GM12878 (cell line): ENCODE results near the gene RFC4. TPM values are rescaled to one million over a fixed set of nuclear protein-coding genes. Genes with fewer than 3 reads are reported as not detected.

ENCODE experiments used
- ATAC-seq: fragments of 200-7000 bp; cut with Tn5 transposase; 3 replicates; pipeline ENCODE4 v1.9.1; 2020; ENCODE audit warnings: mild to moderate bottlenecking, moderate library complexity
- BruUV-seq: library from RNA; stranded (reverse); fragments of 400-500 nt; replicated peaks from 2 replicates; lab custom pipeline; 2021; lab: Mats Ljungman, UMichigan
- CTCF ChIA-PET: fragments of 300-600 bp; sonication (Branson Sonifier 250); formaldehyde crosslinking; extraction: SDS; loops from one replicate; lab custom pipeline; 2021; ENCODE audit warnings: inconsistent platforms; lab: Yijun Ruan, JAX
- POLR2A ChIA-PET: fragments of 350-600 bp; formaldehyde crosslinking; extraction: SDS; loops from one replicate; lab custom pipeline; 2021; ENCODE audit warnings: inconsistent platforms; lab: Charles Lee
- RAD21 ChIA-PET: fragments of 300-600 bp; sonication (Branson Sonifier 250); formaldehyde crosslinking; loops from one replicate; lab custom pipeline; 2023; ENCODE audit warnings: antibody characterized with exemption; ENCODE audit not compliant: unreplicated experiment; lab: Charles Lee
- SMC1A ChIA-PET: fragments of 300-600 bp; sonication (Branson Sonifier 250); formaldehyde crosslinking; loops from one replicate; lab custom pipeline; 2023; ENCODE audit not compliant: unreplicated experiment, uncharacterized antibody; lab: Charles Lee
- DNase-seq: peaks from one replicate; pipeline ENCODE4 v3.0.0-alpha.2; 2011; ENCODE audit warnings: low read depth, low spot score
- FAIRE-seq: peaks from 3 replicates; lab custom pipeline; 2011; peaks lifted over from hg19 to GRCh38; lab: Jason Lieb, UNC
- H2AFZ ChIP-seq: 2 replicates; pipeline ENCODE4 v1.6.0; 2011; ENCODE audit warnings: low read depth, low read length, control low read depth; ENCODE audit not compliant: control insufficient read depth
- H3K27ac ChIP-seq: 2 replicates; pipeline ENCODE4 v1.5.1; 2011; ENCODE audit warnings: control low read depth; ENCODE audit not compliant: control insufficient read depth, insufficient read depth
- H3K27me3 ChIP-seq, 2 experiments: replicated peaks in 1 of 2; 2 replicates each; pipeline versions ENCODE4 v1.6.0 to v1.6.1; 2011; ENCODE audit warnings: low read length in 1 of 2; ENCODE audit not compliant: control insufficient read depth in 2 of 2, insufficient read depth in 2 of 2
- H3K36me3 ChIP-seq, 2 experiments: 2 replicates each; pipeline ENCODE4 v1.5.1; 2011; ENCODE audit warnings: low read length in 1 of 2; ENCODE audit not compliant: control insufficient read depth in 2 of 2, insufficient read depth in 2 of 2
- H3K4me1 ChIP-seq: 2 replicates; pipeline ENCODE4 v1.6.1; 2011; ENCODE audit warnings: mild to moderate bottlenecking, low read length, moderate library complexity, mixed read lengths; ENCODE audit not compliant: control insufficient read depth, insufficient read depth
- H3K4me2 ChIP-seq: 2 replicates; pipeline ENCODE4 v1.6.0; 2011; ENCODE audit warnings: control low read depth; ENCODE audit not compliant: control insufficient read depth, insufficient read depth
- H3K4me3 ChIP-seq: fragments of 200-600 bp; sonication (generic); 2 replicates; pipeline ENCODE4 v1.5.1; 2016
- H3K79me2 ChIP-seq: 2 replicates; pipeline ENCODE4 v1.6.0; 2011; ENCODE audit warnings: low read length; ENCODE audit not compliant: control insufficient read depth, insufficient read depth
- H3K9ac ChIP-seq: 2 replicates; pipeline ENCODE4 v1.8.0; 2011; ENCODE audit warnings: low read length, control low read depth, mixed read lengths; ENCODE audit not compliant: control insufficient read depth, insufficient read depth
- H3K9me3 ChIP-seq: replicated peaks from 3 replicates; pipeline ENCODE4 v1.5.1; 2011; ENCODE audit warnings: mild to moderate bottlenecking, low read length; ENCODE audit not compliant: control insufficient read depth, insufficient read depth
- H4K20me1 ChIP-seq: 2 replicates; pipeline ENCODE4 v1.6.0; 2011; ENCODE audit not compliant: control insufficient read depth, insufficient read depth
- CBFB ChIP-seq: IDR thresholded peaks from 2 replicates; pipeline ENCODE4 v1.6.1; 2016; ENCODE audit warnings: antibody characterized with exemption, low read depth
- CEBPB ChIP-seq, 2 experiments: fragments of 150-350 bp in 1 of 2; IDR thresholded peaks; 2 replicates each; pipeline ENCODE4 v1.6.1; 2012 to 2014; ENCODE audit warnings: low read depth in 2 of 2, low read length in 2 of 2, borderline replicate concordance in 1 of 2, inconsistent platforms in 1 of 2
- CHD1 ChIP-seq: IDR thresholded peaks from 2 replicates; pipeline ENCODE4 v1.6.1; 2012; ENCODE audit warnings: low read depth, low read length, improper control_type of control experiment
- FOXK2 ChIP-seq: fragments of 450-650 bp; IDR thresholded peaks from 2 replicates; pipeline ENCODE4 v1.6.1; 2017; ENCODE audit warnings: mild to moderate bottlenecking, moderate library complexity
- FOXM1 ChIP-seq: IDR thresholded peaks from 2 replicates; pipeline ENCODE4 v1.6.1; 2012; ENCODE audit warnings: low read depth, mild to moderate bottlenecking, inconsistent platforms, low read length, moderate library complexity
- JUND ChIP-seq: IDR thresholded peaks from 2 replicates; pipeline ENCODE4 v1.6.1; 2012; ENCODE audit warnings: low read depth, mild to moderate bottlenecking, low read length, improper control_type of control experiment, moderate library complexity
- MTA3 ChIP-seq: IDR thresholded peaks from 2 replicates; pipeline ENCODE4 v1.6.1; 2012; ENCODE audit warnings: low read length, inconsistent platforms, borderline replicate concordance
- NFXL1 ChIP-seq: fragments of 450-650 bp; IDR thresholded peaks from 2 replicates; pipeline ENCODE4 v1.6.1; 2017; ENCODE audit warnings: antibody characterized with exemption, mild to moderate bottlenecking, borderline replicate concordance
- NR2C1 ChIP-seq: fragments of 450-650 bp; IDR thresholded peaks from 2 replicates; pipeline ENCODE4 v1.6.1; 2017; ENCODE audit warnings: antibody characterized with exemption, mild to moderate bottlenecking, moderate library complexity
- NR2C2 ChIP-seq: IDR thresholded peaks from 2 replicates; pipeline ENCODE4 v1.6.1; 2011; ENCODE audit warnings: borderline replicate concordance, low read depth; ENCODE audit not compliant: control insufficient read depth, insufficient read length
- POLR2AphosphoS2 ChIP-seq: IDR thresholded peaks from 2 replicates; pipeline ENCODE4 v1.6.1; 2011; ENCODE audit warnings: low read depth, mild to moderate bottlenecking, low read length, improper control_type of control experiment, moderate library complexity
- RBBP5 ChIP-seq: fragments of 200-600 bp; sonication (generic); conservative IDR thresholded peaks from 2 replicates; pipeline ENCODE4 v1.6.1; 2016
- STAT3 ChIP-seq: IDR thresholded peaks from 2 replicates; pipeline ENCODE4 v1.6.1; 2011; ENCODE audit warnings: low read depth, low read length, improper control_type of control experiment
- SUPT20H ChIP-seq: IDR thresholded peaks from 2 replicates; pipeline ENCODE4 v1.6.1; 2011; ENCODE audit warnings: low read depth, mild to moderate bottlenecking, low read length, moderate library complexity, borderline replicate concordance; ENCODE audit not compliant: control insufficient read depth
- TCF12 ChIP-seq: IDR thresholded peaks from 2 replicates; pipeline ENCODE4 v1.6.1; 2011; ENCODE audit warnings: low read depth, mild to moderate bottlenecking, low read length
- YY1 ChIP-seq: IDR thresholded peaks from 2 replicates; pipeline ENCODE4 v1.6.1; 2011; ENCODE audit warnings: low read depth, mild to moderate bottlenecking, low read length
- ZBED1 ChIP-seq: IDR thresholded peaks from 2 replicates; pipeline ENCODE4 v1.6.1; 2016; ENCODE audit warnings: borderline replicate concordance
- ZBTB33 ChIP-seq: fragments of 450-650 bp; IDR thresholded peaks from 2 replicates; pipeline ENCODE4 v1.6.1; 2017; ENCODE audit warnings: mild to moderate bottlenecking
- ZSCAN29 ChIP-seq: fragments of 450-650 bp; IDR thresholded peaks from 2 replicates; pipeline ENCODE4 v1.6.1; 2017; ENCODE audit warnings: mild to moderate bottlenecking, moderate library complexity
- ZZZ3 ChIP-seq: IDR thresholded peaks from 2 replicates; pipeline ENCODE4 v1.6.1; 2011; ENCODE audit warnings: low read depth; ENCODE audit not compliant: control insufficient read depth, insufficient read length
- WGBS: methylation state at CpG from one replicate; pipeline ENCODE4 v1.1.6; 2016; ENCODE audit warnings: low lambda C conversion rate; ENCODE audit not compliant: insufficient replicate concordance, insufficient coverage; ENCODE audit errors: missing lambda C conversion rate; 5-methylcytosine and 5-hydroxymethylcytosine counted together
- in situ Hi-C: fragments of 300-500 bp; cut with MboI; formaldehyde crosslinking; loops from 9 replicates; pipeline ENCODE4 v1.14.3; 2018; ENCODE audit warnings: mixed read lengths
- intact Hi-C: fragments of 100-400 bp; cut with micrococcal nuclease; formaldehyde crosslinking; loops from one replicate; pipeline ENCODE4 v1.14.2; 2022; ENCODE audit not compliant: unreplicated experiment
- polyA plus RNA-seq, 11 experiments: library from polyadenylated mRNA; depleted of rRNA in 4 of 11; unstranded in 6 of 11; stranded (reverse) in 5 of 11; fragments of >200 nt; fragmentation: Nextera tagmentation in 4 of 11; fragmentation: Illumina TruSeq in 1 of 11; extraction: Ambion mirVana in 4 of 11; extraction: Trizol in 1 of 11; gene quantifications; 1 replicate in 1 of 11; 2 replicates in 10 of 11; pipeline versions ENCODE4 v1.2.1 to v1.2.3, GENCODE V29; 2011 to 2016; ENCODE audit warnings: inconsistent platforms in 2 of 11, missing spikeins in 2 of 11, low read depth in 1 of 11
- total RNA-seq, 4 experiments: library from RNA; depleted of rRNA in 3 of 4; stranded (reverse); fragments of >200 nt in 3 of 4; fragmentation: Illumina TruSeq in 1 of 4; extraction: Trizol in 1 of 4; gene quantifications; 2 replicates each; pipeline versions ENCODE4 v1.2.1 to v1.2.3, GENCODE V29; 2013 to 2021

The RFC4 gene
- total and polyA plus RNA-seq, 10 of the 15 experiments (the other 5 are each of a cell fraction or from before 2014, with no cell fraction given) = 49.1 to 144 (median 112) TPM

GRCh38 chr3:186824430-186825139 is 18.3 kb upstream of the RFC4 start:
- Histone ChIP-seq H2AFZ (no peak overlapping the region), H3K4me2 (no peak overlapping the region), H4K20me1 (0 out of 2 replicates have a peak, but pooled peaks cover 4% of the 10 kb centered on the region), H3K27ac (no peak overlapping the region), H3K36me3 (no peaks in the 10 kb centered on the region), H3K79me2 (no peaks in the 10 kb centered on the region), H3K9ac (no peak overlapping the region), H3K9me3 (no peaks in the 10 kb centered on the region), H3K27me3 (peaks cover 6 to 20% of the 10 kb centered on the region in 2 experiments), H3K4me3 (no peak overlapping the region), H3K4me1 (no peaks in the 10 kb centered on the region)
- TF ChIP-seq ZSCAN29 = no peak
- TF ChIP-seq SUPT20H = no peak
- no peak for TF ChIP-seq JUND
- TF ChIP-seq NFXL1 = no peak
- no peak for TF ChIP-seq RBBP5
- no peak for TF ChIP-seq ZBED1
- TF ChIP-seq YY1 = no peak
- TF ChIP-seq NR2C1 = no peak
- no peak for TF ChIP-seq TCF12
- no peak for TF ChIP-seq FOXM1
- no peak for TF ChIP-seq STAT3
- no peak for TF ChIP-seq CHD1
- no peak for TF ChIP-seq ZBTB33
- TF ChIP-seq CBFB = no peak
- no peak for TF ChIP-seq CEBPB (IDR thresholded peaks at IDR 0.05; ENCODE audit: borderline replicate concordance in 1 of 2, low read depth in 2 of 2, low read length in 2 of 2)
- TF ChIP-seq ZZZ3 = no peak
- TF ChIP-seq MTA3 = no peak
- no peak for TF ChIP-seq POLR2AphosphoS2
- TF ChIP-seq FOXK2 = no peak
- no peak for TF ChIP-seq NR2C2
- WGBS = 54% methylated on average over 18 of the region's 18 CpGs
- ATAC-seq = peak; percentile 3; the same call in 1 of the 3 replicates
- no TSS peak for BruUV-seq
- ChIA-PET POLR2A (no interaction called here), RAD21 (interaction anchor here (1.5 kb wide), 1 partner anchor 210 kb away, joined by 4 read pairs; no protein-coding TSS in a partner anchor), CTCF (interaction anchor here (1.0 to 9.3 kb wide), 2 partner anchors 209 to 544 kb away, joined by 3 to 183 read pairs; partner anchors contain the start of gene AHSG), SMC1A (interaction anchor here (1.3 kb wide), 2 partner anchors 19 to 40 kb away, joined by 3 read pairs; no protein-coding TSS in a partner anchor)
- no peak for DNase-seq
- intact Hi-C loops = no loop called here
- no peak for FAIRE-seq
- in situ Hi-C loops = loop anchor here (5.0 kb wide), 1 partner anchor 207 kb away; no protein-coding TSS in a partner anchor
